SW 1271 (cell line): ENCODE data around the gene SH2D4B.
"Not testable (repeated sequence)": the region's sequence is repeated elsewhere in the genome, so short reads cannot be mapped to it uniquely, and the experiment has no call there.

Experiments used
- DNase-seq, 2 experiments: peaks; one replicate each; lab custom pipeline; 2025; lab: John Stamatoyannopoulos, UW

Gene SH2D4B

DNA sequence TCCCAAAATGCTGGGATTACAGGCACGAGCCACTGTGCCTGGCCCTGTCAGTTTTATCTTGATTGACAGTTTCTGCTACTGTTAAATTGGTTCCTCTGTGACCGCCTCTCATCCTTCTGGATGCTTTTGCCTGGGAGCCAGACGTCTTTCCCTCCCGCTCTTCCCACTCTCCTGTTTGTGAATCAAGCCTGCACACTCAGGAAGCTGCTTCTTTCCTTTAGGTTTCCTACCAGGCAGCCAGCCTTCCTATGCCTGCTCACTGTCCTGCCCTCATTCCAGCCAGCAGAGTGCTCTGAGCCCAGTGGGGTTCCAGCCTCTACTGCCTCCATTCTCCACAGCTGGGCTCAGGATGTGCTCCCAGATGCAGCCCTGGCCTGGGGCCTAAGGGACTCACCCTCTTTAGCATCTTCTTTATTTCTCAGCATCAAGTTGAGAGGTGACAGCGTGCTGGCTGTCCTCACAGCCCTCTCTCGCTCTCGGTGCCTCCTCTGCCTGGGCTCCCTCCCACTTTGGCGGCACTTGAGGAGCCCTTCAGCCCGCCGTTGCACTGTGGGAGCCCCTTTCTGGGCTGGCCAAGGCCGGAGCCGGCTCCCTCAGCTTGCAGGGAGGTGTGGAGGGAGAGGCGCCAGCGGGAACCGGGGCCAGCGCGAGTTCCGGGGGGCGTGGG, 5.1 kb downstream of the SH2D4B start:
- DNase-seq = no peak

GRCh38 chr10:80543319-80543672, 5.6 kb downstream of the SH2D4B start:
- DNase-seq = not testable (repeated sequence)

DNA sequence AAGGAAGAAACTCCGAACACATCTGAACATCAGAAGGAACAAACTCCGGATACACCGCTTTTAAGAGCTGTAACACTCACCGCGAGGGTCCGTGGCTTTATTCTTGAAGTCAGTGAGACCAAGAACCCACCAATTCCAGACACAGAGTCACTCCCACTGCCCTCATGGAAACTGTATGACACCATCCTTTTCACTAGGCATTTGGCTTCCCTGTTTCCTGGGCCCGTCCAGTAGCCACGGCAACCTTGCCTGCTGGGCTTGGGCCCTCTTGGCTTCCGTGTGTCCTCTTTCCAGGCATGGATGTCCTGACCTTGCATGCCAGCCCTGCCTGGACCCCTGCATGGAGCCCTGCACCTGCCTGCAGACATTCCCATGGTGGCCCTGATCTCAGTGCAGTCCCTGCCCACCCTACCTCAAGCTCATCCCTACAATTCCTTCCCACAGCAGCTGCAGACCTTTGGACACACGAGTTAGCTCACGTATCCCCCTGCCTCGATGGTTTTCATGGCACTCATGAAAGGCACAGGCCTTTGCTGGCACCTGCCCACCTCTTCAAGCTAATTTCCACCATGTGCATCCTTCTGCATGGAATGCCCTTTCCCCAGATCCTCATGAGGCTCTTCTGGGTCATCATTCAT, 6.7 kb downstream of the SH2D4B start:
- DNase-seq = no peak

DNA sequence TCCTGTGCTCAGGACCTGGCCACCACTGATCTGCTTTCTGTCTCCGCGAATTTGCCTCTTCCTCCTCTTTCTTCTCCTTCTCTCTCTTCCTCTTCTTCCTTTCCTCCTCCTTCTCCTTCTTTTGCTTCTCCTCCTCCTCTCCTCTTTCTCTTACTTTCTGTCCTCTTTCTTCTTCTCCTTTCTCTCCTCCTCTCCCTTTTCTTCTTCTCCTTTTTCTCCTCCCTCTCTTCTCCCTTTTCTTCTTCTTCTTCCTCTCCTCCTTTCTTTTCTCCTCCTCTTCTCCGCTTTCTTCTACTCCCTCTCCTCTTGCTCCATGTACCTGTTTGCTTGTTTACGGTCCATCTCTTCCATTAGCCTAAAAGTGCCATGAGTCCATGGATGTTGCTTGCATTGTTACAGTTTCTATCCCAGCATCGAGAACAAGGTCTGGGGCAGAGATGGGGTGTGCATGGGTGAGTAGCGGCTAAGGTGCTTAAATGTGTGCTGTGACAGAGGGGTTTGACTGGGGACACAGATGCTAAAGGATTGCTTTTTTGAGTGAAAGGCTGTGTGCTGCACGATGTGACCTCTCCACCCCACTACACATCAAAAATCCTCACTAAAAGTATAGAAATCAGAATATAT, 7.7 kb downstream of the SH2D4B start:
- DNase-seq = no peak

DNA sequence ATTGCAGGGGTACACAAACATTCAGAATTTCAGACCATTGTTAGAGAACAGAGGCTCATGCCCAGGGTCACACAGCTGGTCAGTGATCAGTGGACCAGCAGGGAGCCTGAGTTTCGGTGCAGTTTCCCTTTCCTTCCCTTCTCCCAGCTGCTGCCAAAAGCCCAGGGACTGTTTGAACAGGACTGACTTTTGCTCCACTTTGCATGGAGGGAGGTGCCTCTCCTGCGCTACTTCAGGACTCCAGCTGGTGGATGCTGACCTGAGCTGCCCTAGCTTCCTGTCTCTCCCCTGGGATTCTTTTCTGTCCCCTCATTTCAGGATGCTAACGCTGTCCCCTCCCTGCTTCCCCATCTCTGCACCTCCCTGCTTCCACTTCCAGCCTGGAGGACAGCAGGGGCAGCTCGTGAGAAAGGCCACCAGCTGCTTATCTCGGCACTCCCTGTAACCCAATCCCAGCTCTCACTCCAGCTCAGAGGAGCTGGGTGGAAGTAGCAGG, 14.5 kb downstream of the SH2D4B start:
- DNase-seq = no peak

- DNase-seq = no peak
Observed at GRCh38 chr10:80553436-80553835, 15.7 kb downstream of the SH2D4B start.

GRCh38 chr10:80554050-80554449, 16.3 kb downstream of the SH2D4B start:
- no peak for DNase-seq

DNA sequence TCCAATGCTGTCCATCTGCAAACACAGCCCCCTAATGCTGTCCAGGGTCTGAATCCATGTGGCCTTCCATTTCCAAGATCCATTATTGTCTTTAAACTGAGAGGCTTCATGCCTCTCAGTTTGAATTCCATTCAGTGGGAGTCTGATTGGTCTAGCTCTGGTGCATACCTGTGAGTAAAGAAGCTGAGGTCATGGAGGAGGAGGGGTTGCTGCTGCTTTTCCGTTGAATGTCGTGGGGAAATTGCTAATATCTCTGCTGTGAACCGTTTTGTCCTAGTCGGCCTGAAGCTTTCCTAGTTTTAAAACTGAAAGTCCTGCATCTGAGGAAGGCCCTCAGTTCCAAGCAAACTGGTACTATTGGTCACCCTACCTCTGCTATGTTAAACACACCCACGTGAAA, 17.7 kb downstream of the SH2D4B start:
- DNase-seq = no peak

DNA sequence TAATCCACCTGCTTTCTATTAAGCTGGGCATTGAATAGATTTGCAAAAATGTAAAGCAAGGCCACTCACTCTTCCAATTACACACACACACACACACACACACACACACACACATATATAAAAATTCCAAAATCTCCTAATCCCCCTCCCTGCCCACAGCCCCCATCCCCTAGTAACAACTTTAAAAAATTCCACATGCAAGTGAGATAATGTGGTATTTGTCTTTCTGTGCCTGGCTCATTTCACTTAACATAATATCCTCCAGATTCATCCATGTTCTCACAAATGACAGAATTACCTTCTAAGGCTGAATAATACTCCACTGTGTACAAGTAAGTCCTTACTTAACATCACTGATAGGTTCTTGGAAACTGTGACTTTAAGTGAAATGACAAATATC, 24.2 kb downstream of the SH2D4B start:
- DNase-seq = no peak

- DNase-seq = no peak
Observed at GRCh38 chr10:80567292-80567691, 29.6 kb downstream of the SH2D4B start.

DNA sequence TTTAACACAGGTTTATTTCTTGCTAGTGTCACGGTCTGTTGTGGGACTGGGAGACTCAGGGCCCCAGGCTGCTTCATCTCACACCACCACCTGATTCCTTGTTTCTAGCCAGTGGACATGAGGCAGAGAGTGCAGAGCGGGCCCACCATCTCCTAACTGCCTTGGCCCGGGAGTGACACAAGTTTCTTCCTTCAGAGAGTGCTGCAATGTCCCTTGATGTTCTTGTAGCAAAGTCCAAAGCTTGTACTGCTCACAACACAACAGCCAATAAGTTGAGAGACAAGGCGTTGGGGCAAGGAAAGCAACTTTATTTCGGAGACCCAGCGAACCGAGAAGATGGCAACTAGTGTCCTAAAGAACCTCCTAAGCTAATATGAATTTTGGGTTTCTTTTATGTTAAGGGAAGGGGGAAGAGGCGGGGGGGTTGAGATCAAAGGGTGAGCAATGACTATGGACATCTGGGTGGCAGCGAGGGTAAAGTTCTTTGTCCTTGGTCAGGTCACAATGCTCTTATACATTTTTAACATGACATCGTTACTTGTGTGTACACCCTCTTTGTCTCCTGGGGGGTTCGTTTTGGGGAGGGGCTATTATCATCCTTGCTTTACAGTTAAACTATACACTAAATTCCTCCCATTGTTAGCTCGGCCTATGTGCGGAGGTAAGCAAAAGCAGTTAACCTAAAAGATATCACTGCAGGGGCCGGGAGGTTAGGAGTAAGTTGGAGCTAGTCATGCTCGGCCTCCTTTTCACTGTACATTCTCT, 31.6 kb downstream of the SH2D4B start:
- DNase-seq = no peak

- DNase-seq = no peak
Observed at GRCh38 chr10:80571352-80571751, 33.6 kb downstream of the SH2D4B start.

- no peak for DNase-seq
Observed at GRCh38 chr10:80579181-80579763, 41.6 kb downstream of the SH2D4B start.

DNA sequence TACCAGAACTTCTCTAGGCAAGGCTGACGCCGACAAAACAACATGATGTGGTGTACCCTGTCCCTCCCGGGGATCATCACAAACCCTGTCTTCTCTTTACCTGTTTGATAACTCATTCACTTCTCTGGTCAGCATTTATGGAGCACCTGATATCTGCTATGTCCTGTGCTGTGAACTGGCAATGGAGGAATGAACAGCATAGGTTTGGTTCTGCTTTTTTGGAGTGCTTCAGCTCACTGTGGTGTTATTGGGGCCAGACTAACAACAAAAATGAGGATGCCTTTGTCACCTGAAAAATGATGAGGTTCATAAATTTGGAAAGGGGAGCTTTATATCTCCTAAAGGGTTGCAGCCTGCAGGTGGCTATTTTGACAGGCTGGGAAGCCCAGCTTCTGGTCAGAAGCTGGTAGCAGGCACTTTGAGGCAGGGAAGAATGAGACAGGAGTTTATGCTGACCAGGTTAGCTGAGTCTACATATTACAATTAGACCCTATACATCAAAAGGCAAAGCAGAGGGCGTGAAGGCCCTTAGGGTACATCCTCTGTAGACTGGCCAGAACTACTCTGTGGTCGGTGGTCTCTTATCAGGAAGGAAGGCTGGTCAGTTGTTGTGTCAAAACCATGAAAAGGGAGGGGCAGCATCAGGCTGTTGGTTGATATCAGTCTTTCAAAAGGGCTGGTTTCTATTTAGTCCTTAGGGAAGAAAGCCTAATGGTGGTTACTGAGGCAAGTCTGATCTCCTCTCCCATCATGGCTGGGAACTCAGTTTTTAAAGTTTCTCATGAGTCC, 42.3 kb downstream of the SH2D4B start:
- no peak for DNase-seq

DNA sequence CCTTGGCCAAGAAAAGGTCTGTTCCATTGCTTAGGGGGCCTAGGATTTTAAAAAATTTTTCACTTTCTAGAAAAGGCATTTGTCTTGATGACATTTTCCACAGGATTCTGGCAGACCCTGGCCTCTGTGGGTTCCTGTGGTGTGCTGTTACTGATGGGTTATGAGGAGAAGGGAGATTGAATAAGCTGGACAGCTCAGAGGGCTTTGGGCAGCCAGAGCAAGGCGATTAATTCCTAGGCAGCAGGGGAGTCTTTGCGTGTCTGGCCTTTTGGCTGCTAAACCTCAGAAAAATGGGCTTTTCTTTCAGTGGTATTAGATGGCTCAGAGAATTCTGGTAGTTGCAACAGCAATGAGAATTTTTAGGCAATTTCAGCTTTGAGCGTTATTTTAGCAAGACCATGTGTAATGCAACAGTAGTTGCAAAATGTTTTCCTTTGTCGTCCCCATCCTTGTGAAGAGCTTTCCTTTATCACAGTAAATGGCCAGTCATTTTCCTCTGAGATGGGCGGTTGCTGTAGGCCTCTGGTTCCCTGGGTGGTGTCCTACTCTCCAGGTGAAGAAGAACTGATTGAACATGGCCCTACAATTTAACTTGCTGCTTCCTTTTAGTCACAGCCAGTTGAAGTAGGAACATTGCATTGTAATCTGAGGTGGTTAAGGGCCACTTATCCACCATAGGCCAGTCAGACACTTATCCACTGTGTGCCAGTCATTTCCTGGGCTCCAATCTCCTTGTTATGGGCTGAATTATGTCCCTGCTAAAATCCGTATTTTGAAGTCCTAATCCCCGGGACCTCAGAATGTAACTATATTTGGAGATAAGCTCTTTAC, 43.2 kb downstream of the SH2D4B start:
- no peak for DNase-seq

DNA sequence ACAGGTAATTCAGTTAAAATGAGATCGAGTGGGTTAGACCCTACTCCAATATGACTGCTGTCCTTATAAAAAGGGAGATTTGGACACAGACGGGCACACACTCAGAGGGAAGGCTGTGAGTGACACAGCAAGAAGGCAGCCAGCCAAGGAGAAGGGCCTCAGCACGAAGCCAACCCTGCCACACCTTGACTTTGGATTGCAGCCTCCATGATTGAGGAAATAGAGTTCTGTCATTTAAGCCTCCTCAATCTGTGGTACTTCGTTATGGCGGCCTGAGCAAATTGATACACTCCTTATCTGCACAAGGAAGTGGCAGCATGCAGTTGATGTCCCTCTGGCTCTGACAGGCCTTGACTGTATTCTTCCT, 43.8 kb downstream of the SH2D4B start:
- no peak for DNase-seq

DNA sequence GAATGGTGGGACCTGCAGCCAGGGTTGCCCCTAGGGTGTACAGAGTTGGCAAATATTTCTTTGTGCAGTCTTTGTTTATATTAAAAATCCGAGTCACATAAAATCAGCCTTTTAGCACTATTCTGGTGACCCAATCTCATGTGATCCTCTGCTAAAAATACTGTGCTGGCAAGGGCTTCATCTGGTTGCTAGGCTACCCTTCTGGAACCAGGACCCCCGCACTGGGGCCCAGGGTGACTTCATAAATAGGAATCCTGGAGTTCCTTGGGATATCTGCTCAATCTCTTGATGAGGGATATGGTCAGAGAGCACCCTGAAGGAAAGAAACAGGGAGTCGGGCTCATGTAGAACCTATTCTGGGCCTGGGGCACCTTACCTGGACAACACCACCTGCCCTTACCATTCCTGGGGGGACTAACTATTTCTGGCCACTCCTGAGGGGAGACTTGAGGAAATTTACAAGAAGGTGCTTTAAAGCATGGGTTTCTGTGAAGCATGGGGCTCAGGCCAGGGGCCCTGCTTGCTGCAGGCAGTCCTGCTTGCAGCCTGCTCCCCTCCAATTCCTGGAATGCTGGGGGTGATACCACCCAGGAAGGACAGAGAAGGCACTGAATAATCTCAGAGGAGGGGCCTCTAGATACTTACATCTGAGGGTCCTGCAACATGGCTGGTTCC, 44.7 kb downstream of the SH2D4B start:
- no peak for DNase-seq

DNA sequence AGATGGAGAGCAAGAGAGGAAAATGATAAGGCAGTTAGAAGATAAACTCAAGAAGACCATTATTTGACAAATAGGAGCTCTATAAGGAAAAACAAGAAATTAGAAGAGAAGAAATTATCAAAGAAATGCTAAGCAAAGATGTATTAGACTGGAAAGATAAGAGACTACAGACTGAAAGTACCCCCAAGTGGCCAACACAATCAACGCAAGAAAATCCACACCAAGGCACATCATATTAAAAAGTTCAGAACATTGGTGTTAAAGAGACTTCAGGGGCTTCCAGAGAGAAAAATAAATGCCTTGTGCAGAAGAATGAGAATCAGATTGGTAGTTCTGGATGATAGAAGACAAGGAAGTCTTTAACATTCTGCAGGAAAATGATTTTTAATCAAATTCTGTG, 46.0 kb downstream of the SH2D4B start:
- no peak for DNase-seq

GRCh38 chr10:80585812-80586211, 48.1 kb downstream of the SH2D4B start:
- no peak for DNase-seq

- no peak for DNase-seq
Observed at GRCh38 chr10:80588546-80588945, 50.8 kb downstream of the SH2D4B start.
